GM10248 (cell line): ENCODE measurements around the gene IL1RAPL2.

ENCODE experiments used
- CTCF ChIA-PET: fragments of 300-600 bp; sonication (Branson Sonifier 250); formaldehyde crosslinking; extraction: SDS; loops from one replicate; lab custom pipeline; 2021; ENCODE audit warnings: antibody characterized with exemption; lab: Yijun Ruan, JAX
- POLR2A ChIA-PET: fragments of 350-650 bp; sonication (Branson Sonifier 250); formaldehyde crosslinking; extraction: SDS; loops from one replicate; lab custom pipeline; 2020; ENCODE audit warnings: antibody characterized with exemption; lab: Yijun Ruan, JAX
- DNase-seq: peaks from one replicate; pipeline ENCODE4 v3.0.0; 2012; ENCODE audit errors: extremely low spot score
- CTCF ChIP-seq: IDR thresholded peaks from 2 replicates; pipeline ENCODE4 v1.5.1; 2012; ENCODE audit warnings: mild to moderate bottlenecking, low read depth; ENCODE audit errors: extremely low read depth, missing control alignments, control extremely low read depth

The IL1RAPL2 gene

DNA sequence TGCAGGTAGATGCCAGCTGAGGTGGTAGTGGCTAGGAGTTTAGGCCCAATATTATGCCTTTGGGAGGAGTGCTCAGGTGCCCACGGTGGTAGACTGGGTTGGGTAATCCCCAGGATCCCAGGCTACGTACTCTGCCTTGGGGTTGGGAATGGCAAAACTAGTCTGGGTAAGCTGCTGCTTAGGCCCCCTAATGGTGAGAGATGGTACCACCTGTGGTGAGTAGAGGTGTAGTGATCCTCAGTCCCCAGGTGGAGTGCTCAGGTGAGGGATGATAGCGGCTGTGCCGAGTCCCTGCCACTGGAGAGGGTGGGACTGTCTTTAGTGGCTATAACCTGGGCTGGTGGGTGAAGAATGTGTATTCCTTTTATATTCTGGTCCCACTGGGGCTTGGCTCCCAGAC, 75.2 kb downstream of the IL1RAPL2 start:
- ChIA-PET POLR2A (no interaction called here), CTCF (no interaction called here)
- no peak for TF ChIP-seq CTCF
- no peak for DNase-seq

DNA sequence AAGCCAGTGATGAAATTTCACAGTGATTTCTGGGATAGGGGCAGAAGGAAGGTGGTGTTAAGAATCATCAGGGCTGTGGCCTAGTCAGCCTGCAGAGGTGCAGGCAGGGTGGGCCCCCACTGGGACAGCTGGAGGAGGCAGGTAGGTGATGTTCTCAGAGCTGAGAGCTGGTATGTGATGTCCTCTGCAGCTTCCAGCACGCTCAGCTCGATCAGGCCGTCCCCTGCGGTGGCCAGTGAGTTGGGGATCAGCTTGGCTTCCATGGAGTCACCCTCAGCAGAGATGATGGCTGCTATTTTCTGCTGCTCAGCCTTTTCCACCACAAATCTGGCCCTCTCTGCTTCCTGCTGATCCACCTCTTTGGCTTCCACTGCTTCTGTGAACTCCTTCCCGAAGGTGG, 81.1 kb downstream of the IL1RAPL2 start:
- TF ChIP-seq CTCF, result no peak
- no peak for DNase-seq
- ChIA-PET POLR2A (no interaction called here), CTCF (no interaction called here)

DNA sequence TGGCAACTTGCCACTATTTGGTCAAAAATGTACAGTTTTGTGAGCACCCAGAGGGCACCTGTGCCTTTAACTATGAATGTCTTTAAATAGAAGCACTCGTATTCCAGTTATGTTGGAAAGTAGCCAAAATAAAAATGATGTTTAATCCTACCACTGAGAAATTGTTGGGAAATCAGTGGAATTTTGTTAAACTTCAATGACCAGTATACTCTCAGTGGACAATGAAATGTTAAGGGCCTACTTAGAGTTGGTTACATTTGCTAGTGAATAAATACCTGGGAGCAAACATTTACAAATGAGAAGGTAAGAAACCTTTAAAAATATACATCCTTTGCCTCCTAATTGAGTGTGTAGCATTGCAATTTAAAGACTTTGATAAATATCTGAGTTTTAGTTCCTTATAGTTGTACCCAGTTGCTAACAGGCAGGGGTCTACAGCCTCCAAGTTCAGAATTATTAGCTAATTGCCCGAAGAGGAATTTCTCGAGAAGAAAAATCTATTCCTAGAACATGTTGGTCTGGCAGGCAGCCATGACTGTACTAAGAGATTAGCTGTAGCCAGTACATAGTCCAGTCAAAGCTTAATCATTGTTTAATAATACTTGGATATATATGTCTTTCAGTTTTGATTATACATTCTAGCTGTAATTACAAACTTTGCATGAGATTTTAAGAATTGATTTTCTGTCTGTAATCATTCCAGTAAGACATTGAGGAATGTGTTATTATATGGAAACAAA, 93.2 kb downstream of the IL1RAPL2 start:
- CTCF ChIA-PET, result no interaction called here
- no peak for DNase-seq
- no peak for TF ChIP-seq CTCF

GRCh38 chrX:104660092-104660491, 94.1 kb downstream of the IL1RAPL2 start:
- POLR2A ChIA-PET, result no interaction called here
- CTCF ChIA-PET, result no interaction called here
- no peak for TF ChIP-seq CTCF
- DNase-seq, result no peak

More for the DNA sequence above, 93.2 kb downstream of the IL1RAPL2 start:
- POLR2A ChIA-PET, result no interaction called here

- no peak for DNase-seq
- ChIA-PET POLR2A (no interaction called here), CTCF (no interaction called here)
- no peak for TF ChIP-seq CTCF
These were observed 96.7 kb downstream of the IL1RAPL2 start for GRCh38 chrX:104662694-104663093.

GRCh38 chrX:104665691-104666090, 99.7 kb downstream of the IL1RAPL2 start:
- ChIA-PET CTCF (no interaction called here), POLR2A (no interaction called here)
- no peak for DNase-seq
- no peak for TF ChIP-seq CTCF
